SJCRH30 (cell line): ENCODE data around the gene TTC1. TPM values are rescaled to one million over a fixed set of nuclear protein-coding genes. Genes with fewer than 3 reads are reported as not detected.
"Not testable (repeated sequence)": the region's sequence is repeated elsewhere in the genome, so short reads cannot be mapped to it uniquely, and the experiment has no call there.

Experiments
- DNase-seq, 2 experiments: peaks; one replicate each; pipeline ENCODE4 v3.0.0-alpha.2; 2015 to 2020
- H3K27ac ChIP-seq: fragments of 250-450 bp; sonication (Bioruptor Pico); 2 replicates; pipeline ENCODE4 v1.5.1; 2020; ENCODE audit warnings: mild to moderate bottlenecking, moderate library complexity
- H3K27me3 ChIP-seq: fragments of 250-450 bp; sonication (Bioruptor Pico); 2 replicates; pipeline ENCODE4 v1.5.1; 2020; ENCODE audit warnings: mild to moderate bottlenecking, moderate library complexity
- H3K36me3 ChIP-seq: fragments of 250-450 bp; sonication (Bioruptor Pico); 2 replicates; pipeline ENCODE4 v1.5.1; 2020; ENCODE audit warnings: mild to moderate bottlenecking, moderate library complexity
- H3K4me1 ChIP-seq: fragments of 250-450 bp; sonication (Bioruptor Pico); 2 replicates; pipeline ENCODE4 v1.5.1; 2020; ENCODE audit warnings: mild to moderate bottlenecking, moderate library complexity
- H3K4me3 ChIP-seq: fragments of 250-450 bp; sonication (Bioruptor Pico); 2 replicates; pipeline ENCODE4 v1.5.1; 2020; ENCODE audit warnings: mild to moderate bottlenecking, moderate library complexity
- H3K9me3 ChIP-seq: fragments of 250-450 bp; sonication (Bioruptor Pico); replicated peaks from 2 replicates; pipeline ENCODE4 v1.5.1; 2020; ENCODE audit warnings: mild to moderate bottlenecking, moderate library complexity
- total RNA-seq: library from RNA; depleted of rRNA; stranded (reverse); fragments of >200 nt; shearing (Covaris generic); gene quantifications from 2 replicates; pipeline ENCODE4 v1.2.3, GENCODE V29; 2014

TTC1 gene
- total RNA-seq, 1 experiment from 2014 or later = 59.8 TPM

- no peaks in the 10 kb centered on the region for H3K36me3 ChIP-seq
- DNase-seq = no peak
- no peaks in the 10 kb centered on the region for H3K27me3 ChIP-seq
- H3K4me3 ChIP-seq = no peak overlapping the region
- 0 out of 2 replicates have a peak, but pooled peaks cover 4% of the 10 kb centered on the region for H3K4me1 ChIP-seq
- no peak overlapping the region for H3K27ac ChIP-seq
- H3K9me3 ChIP-seq = no peaks in the 10 kb centered on the region
Observed at GRCh38 chr5:159978358-159978757, 30.6 kb upstream of the TTC1 start.

- H3K36me3 ChIP-seq = no peaks in the 10 kb centered on the region
- H3K9me3 ChIP-seq = no peaks in the 10 kb centered on the region
- H3K4me3 ChIP-seq = no peak overlapping the region
- H3K4me1 ChIP-seq = no peaks in the 10 kb centered on the region
- DNase-seq = no peak
- no peak overlapping the region for H3K27ac ChIP-seq
- H3K27me3 ChIP-seq = peaks cover 16% of the 10 kb centered on the region; the same call in 1 of the 2 replicates
Observed at GRCh38 chr5:159982421-159983173, 26.3 kb upstream of the TTC1 start.

- Histone ChIP-seq H3K27ac (no peak overlapping the region), H3K36me3 (no peaks in the 10 kb centered on the region), H3K4me1 (no peaks in the 10 kb centered on the region), H3K27me3 (peaks cover 31% of the 10 kb centered on the region; the same call in 1 of the 2 replicates), H3K9me3 (no peaks in the 10 kb centered on the region), H3K4me3 (no peak overlapping the region)
- DNase-seq = peak; percentile 47 to 57
Observed at GRCh38 chr5:159987031-159987674, 21.8 kb upstream of the TTC1 start.

- Histone ChIP-seq H3K4me3 (no peak overlapping the region), H3K27me3 (peaks cover 31% of the 10 kb centered on the region; the same call in 1 of the 2 replicates), H3K9me3 (no peaks in the 10 kb centered on the region; the same call in 1 of the 2 replicates), H3K4me1 (no peaks in the 10 kb centered on the region), H3K27ac (no peak overlapping the region), H3K36me3 (no peaks in the 10 kb centered on the region)
- DNase-seq = peak in 1 of 2 experiments; percentile 11
Observed at GRCh38 chr5:159990506-159990905, 18.4 kb upstream of the TTC1 start.

GRCh38 chr5:159992566-159992965 lies 16.4 kb upstream of the TTC1 start:
- Histone ChIP-seq H3K27me3 (peaks cover 15% of the 10 kb centered on the region; the same call in 1 of the 2 replicates), H3K27ac (no peak overlapping the region), H3K4me3 (no peak overlapping the region), H3K9me3 (no peaks in the 10 kb centered on the region; the same call in 1 of the 2 replicates), H3K4me1 (no peaks in the 10 kb centered on the region), H3K36me3 (no peaks in the 10 kb centered on the region)
- DNase-seq = no peak

- H3K36me3 ChIP-seq = no peaks in the 10 kb centered on the region
- H3K4me3 ChIP-seq = no peak overlapping the region
- H3K9me3 ChIP-seq = no peaks in the 10 kb centered on the region; the same call in 1 of the 2 replicates
- peaks cover 16% of the 10 kb centered on the region; the same call in 1 of the 2 replicates for H3K27me3 ChIP-seq
- H3K27ac ChIP-seq = no peak overlapping the region
- no peaks in the 10 kb centered on the region for H3K4me1 ChIP-seq
- DNase-seq = no peak
Observed at GRCh38 chr5:159993194-159993593, 15.7 kb upstream of the TTC1 start.

- no peak overlapping the region for H3K4me3 ChIP-seq
- H3K27ac ChIP-seq = no peak overlapping the region
- H3K36me3 ChIP-seq = no peaks in the 10 kb centered on the region
- H3K4me1 ChIP-seq = no peaks in the 10 kb centered on the region
- H3K27me3 ChIP-seq = peaks cover 15% of the 10 kb centered on the region
- H3K9me3 ChIP-seq = peaks cover 2% of the 10 kb centered on the region; the same call in 1 of the 2 replicates
- DNase-seq = no peak
Observed at GRCh38 chr5:159995907-159996306, 13.0 kb upstream of the TTC1 start.

GRCh38 chr5:160001457-160001856 lies 7.5 kb upstream of the TTC1 start:
- DNase-seq = peak in 1 of 2 experiments; percentile 34
- Histone ChIP-seq H3K4me3 (no peak overlapping the region), H3K36me3 (no peaks in the 10 kb centered on the region), H3K27me3 (peaks cover 15% of the 10 kb centered on the region), H3K4me1 (peaks cover 3% of the 10 kb centered on the region; the same call in 1 of the 2 replicates), H3K9me3 (0 out of 2 replicates have a peak, but pooled peaks cover 2% of the 10 kb centered on the region), H3K27ac (no peak overlapping the region)

- Histone ChIP-seq H3K27me3 (no peaks in the 10 kb centered on the region), H3K36me3 (no peaks in the 10 kb centered on the region; the same call in 1 of the 2 replicates), H3K27ac (no peak overlapping the region), H3K4me1 (no peaks in the 10 kb centered on the region; the same call in 1 of the 2 replicates), H3K4me3 (no peak overlapping the region), H3K9me3 (no peaks in the 10 kb centered on the region)
- DNase-seq = no peak
Observed at GRCh38 chr5:160007514-160007913, 1.4 kb upstream of the TTC1 start.

- DNase-seq = not testable (repeated sequence)
Observed at GRCh38 chr5:160008529-160008876, 436 bp upstream of the TTC1 start.

GRCh38 chr5:160009591-160009989 lies 651 bp downstream of the TTC1 start:
- no peak overlapping the region; the same call in 1 of the 2 replicates for H3K27ac ChIP-seq

More at GRCh38 chr5:160008529-160008876, 436 bp upstream of the TTC1 start:
- H3K27me3 ChIP-seq, H3K36me3 ChIP-seq, H3K27ac ChIP-seq, H3K9me3 ChIP-seq, H3K4me1 ChIP-seq: not testable (repeated sequence)
- H3K4me3 ChIP-seq = peak overlapping the region; percentile 81

GRCh38 chr5:160011471-160011870 lies 2.5 kb downstream of the TTC1 start:
- Histone ChIP-seq H3K4me1 (no peaks in the 10 kb centered on the region; the same call in 1 of the 2 replicates), H3K27ac (no peak overlapping the region), H3K9me3 (no peaks in the 10 kb centered on the region), H3K27me3 (no peaks in the 10 kb centered on the region), H3K36me3 (peaks cover 18% of the 10 kb centered on the region), H3K4me3 (no peak overlapping the region)
- no peak for DNase-seq

More at GRCh38 chr5:160009591-160009989, 651 bp downstream of the TTC1 start:
- no peaks in the 10 kb centered on the region for H3K9me3 ChIP-seq
- no peaks in the 10 kb centered on the region for H3K27me3 ChIP-seq
- H3K36me3 ChIP-seq = peaks cover 9% of the 10 kb centered on the region; the same call in 1 of the 2 replicates
- H3K4me1 ChIP-seq = no peaks in the 10 kb centered on the region; the same call in 1 of the 2 replicates
- H3K4me3 ChIP-seq = peak overlapping the region; percentile 81
- no peak for DNase-seq

GRCh38 chr5:160014197-160014596 lies 5.3 kb downstream of the TTC1 start:
- not testable (repeated sequence) for H3K27me3 ChIP-seq, DNase-seq, H3K9me3 ChIP-seq, H3K4me1 ChIP-seq, H3K27ac ChIP-seq, H3K4me3 ChIP-seq
- H3K36me3 ChIP-seq = peaks cover 18% of the 10 kb centered on the region

- Histone ChIP-seq H3K27ac (no peak overlapping the region), H3K36me3 (peaks cover 18% of the 10 kb centered on the region)
Observed at GRCh38 chr5:160018945-160019625, 10.1 kb downstream of the TTC1 start.

More at GRCh38 chr5:160018945-160019625, 10.1 kb downstream of the TTC1 start:
- Histone ChIP-seq H3K9me3 (no peaks in the 10 kb centered on the region), H3K4me1 (no peaks in the 10 kb centered on the region), H3K4me3 (no peak overlapping the region), H3K27me3 (no peaks in the 10 kb centered on the region)
- no peak for DNase-seq
